HG03045 (cell line): ENCODE data around the gene VPS13C.

ENCODE experiments used
- ATAC-seq: cut with Tn5 transposase; IDR thresholded peaks from one replicate; pipeline ENCODE4 v1.9.1; 2021; ENCODE audit warnings: mild to moderate bottlenecking, moderate library complexity; ENCODE audit not compliant: unreplicated experiment

VPS13C gene

DNA sequence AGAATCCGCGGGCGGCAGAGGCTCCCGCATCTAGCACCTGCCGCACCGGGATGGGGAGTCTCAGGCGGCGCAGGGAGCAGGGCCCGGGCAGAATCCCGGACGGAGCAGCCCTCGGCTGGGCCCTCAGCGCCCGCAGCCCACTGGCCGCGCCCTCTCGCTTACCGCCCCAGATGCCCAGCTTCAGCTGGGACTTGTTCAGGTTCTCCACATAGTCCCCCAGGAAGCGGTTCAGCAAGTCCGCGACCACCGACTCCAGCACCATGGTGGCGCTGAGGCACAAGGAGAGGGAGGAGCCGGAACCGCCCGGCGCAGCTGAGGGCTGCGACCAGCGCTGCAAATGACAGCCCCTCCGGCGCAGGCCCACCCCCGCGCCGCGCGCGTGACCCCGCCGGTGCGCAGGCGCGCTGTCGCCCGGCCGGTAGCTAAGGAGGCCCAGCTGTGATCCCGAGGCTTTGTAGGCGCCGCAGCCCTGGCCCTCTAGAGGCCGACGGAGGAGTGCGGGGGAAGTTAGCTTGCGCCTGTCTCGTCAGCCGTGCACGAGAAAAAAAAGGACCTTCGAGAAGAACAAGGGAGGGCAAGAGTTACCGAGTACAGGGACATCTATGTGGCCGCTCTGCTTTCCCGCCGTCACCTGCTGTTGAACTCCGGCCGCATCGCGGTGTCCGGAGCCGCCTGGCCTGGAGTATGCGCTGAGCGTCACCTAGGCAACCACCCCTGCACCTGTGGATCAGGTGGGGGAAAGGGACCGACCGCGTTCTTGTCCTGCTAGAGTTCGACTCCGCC lies at the start of gene VPS13C:
TSS of gene VPS13C (minus strand) at position 335 of the 783 bp plus-strand sequence. CDS start at position 262, 73 bp downstream.
- ATAC-seq = peak; percentile 91

- ATAC-seq = no peak
These were observed 49.2 kb upstream of the VPS13C start for GRCh38 chr15:62109437-62109836.

DNA sequence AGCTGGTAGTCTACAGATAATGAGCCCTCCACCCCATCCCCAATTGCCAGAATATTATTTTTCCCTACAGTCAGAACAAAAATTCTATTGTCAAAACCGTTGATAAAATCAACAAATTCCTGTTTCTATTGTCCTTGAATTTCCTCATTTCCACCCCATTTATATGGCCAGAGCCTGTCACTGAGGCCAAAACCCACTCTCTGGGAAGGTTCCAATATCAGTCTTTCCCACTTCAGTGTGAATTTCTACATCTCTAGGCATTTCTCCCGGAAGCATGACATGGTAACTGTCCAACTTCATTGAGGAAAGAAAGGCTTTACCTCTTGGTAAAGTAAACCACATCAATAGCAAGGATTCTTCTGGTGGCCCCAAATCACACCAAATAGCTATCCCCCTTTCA lies 48.2 kb upstream of the VPS13C start:
- ATAC-seq = no peak

DNA sequence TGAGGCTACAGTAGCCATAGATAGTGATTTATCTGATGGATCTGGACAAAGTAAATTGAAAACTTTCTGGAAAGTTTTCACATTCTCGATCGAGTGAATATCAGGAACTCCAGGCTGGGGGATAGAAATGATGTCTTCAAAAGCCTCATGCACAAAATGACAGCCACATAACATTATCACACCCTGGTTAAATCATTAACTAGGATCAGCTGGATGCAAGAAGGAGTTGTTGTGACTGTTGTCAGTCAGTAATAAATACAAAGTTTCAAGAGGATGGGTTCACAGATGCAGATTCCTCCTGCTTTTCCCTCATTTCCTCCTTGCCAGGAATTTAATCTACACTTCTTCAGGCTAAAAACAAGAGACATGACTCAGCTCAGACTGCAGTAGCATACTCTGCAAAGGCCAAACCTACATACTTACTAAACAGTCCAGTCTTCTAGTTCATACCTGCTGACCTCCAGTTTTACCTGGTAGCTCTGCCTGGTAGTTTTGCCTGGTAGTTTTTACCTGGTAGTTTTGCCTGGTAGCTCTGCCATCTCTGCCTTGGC lies 47.4 kb upstream of the VPS13C start:
- no peak for ATAC-seq

GRCh38 chr15:62106096-62106495 lies 45.8 kb upstream of the VPS13C start:
- ATAC-seq = no peak

GRCh38 chr15:62105266-62105665 lies 45.0 kb upstream of the VPS13C start:
- no peak for ATAC-seq

- no peak for ATAC-seq
These were observed 44.6 kb upstream of the VPS13C start for GRCh38 chr15:62104846-62105245.

DNA sequence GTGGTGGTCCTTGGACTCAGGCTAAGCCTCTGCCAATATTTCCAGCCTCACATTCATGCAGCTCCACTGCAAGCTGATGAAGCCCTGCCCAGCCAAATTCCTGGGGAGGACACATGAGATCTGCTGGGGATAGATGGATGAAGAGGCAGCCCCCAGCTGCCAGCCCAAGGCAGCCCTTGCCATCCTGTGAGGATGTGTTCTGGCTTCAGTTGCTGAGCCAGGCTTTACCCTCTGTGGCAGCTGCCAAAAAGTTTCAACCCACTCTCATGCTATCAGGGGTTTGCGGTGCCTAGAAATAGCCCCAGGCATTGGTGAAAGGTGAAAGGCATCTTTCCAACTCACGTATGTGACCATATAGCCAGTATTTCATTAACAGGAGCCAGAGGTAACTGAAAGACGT lies 44.2 kb upstream of the VPS13C start:
- ATAC-seq = no peak

DNA sequence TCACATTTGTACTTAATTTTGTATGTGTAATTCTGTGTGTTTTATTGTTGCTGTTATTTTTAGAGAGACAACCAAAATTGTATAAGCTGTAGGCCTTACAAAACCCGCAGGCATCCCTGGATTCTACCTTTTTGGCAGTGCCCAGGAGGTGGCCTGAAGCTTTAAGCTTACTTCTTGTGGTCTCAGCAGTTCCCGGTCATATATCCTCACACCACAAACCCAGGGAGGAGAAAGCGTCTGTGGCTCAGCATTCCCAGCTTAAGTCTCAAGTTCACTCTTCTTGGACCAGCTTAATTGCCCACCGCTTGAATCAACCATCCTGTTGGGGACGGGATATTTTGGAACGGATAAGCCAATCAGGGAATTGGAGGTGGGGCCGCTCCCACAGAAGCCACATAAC lies 43.2 kb upstream of the VPS13C start:
- ATAC-seq = no peak

GRCh38 chr15:62099094-62099601 lies 38.9 kb upstream of the VPS13C start:
- no peak for ATAC-seq

DNA sequence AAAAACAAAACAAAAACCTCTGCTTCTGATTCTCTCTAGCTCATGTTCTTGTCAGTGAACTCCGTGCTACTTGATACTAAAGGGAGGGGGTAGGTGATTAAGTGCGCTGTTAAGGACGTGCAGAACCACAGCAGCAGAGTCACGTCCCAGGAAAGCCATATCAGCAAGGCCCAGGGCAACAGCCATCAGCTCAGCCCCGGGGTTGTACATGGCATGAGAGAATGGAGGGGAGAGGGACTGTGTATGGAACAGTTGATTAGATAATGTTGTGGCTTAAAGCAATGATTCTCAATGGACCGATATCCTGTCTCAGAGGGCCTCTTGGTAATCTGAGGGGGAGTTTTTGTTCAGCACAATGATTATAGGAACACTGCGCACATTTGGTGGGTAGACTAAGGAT lies 34.1 kb upstream of the VPS13C start:
- ATAC-seq = no peak

GRCh38 chr15:62093809-62094208 lies 33.6 kb upstream of the VPS13C start:
- ATAC-seq = no peak

- no peak for ATAC-seq
These were observed 30.7 kb upstream of the VPS13C start for GRCh38 chr15:62090988-62091387.

DNA sequence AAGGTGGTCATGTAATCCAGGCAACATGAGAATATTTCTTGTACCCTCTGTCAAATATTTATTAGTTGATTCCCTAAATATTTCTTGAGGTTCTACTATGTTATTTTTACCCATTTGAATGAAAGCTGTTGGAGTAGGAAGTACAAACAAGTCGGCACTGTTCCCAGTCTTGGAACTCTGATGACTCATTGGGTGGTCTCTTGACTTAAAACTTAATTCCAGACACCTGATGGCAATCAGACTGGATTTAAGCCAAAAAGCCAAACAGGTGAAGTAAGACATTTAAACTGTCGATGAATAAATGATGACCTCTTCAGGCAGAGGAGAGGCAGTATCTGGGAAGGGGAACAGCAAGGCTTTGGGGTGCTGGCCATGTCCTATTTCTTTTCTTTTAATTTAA lies 29.4 kb upstream of the VPS13C start:
- no peak for ATAC-seq

- no peak for ATAC-seq
These were observed 28.1 kb upstream of the VPS13C start for GRCh38 chr15:62088353-62088693.

DNA sequence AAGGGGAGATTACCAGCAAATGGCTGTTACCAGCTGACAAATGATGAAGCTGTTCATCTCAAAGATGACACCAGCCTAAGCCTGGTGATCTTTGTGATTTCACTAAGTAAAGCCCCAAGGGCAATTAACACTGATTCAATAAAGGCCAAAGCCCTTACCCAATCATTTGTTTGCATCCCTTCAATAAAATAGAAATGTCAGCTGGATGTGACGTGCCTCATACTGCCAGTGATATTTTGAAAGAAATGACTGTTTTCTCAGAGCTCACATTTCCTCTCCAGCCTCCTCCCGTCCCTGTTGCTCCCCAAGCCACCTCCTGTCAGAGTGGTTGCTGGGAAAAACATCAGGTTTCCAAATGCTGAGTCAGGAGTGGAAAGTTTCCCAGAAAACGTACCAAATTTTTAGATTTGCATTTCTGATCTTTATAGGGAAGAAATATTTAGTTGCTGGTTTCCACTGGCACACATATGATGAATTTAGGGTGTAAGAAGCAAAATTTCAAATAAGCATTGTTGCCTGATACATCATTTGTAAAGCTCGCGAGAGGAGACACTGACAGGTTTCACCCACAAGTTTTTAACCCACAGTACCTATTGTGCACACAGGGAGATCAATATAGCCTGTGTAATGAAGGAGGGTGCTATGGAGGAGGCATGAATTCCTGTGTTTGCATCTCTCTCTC lies 27.6 kb upstream of the VPS13C start:
- ATAC-seq = no peak

GRCh38 chr15:62085740-62086139 lies 25.5 kb upstream of the VPS13C start:
- ATAC-seq = no peak

- no peak for ATAC-seq
These were observed 23.2 kb upstream of the VPS13C start for GRCh38 chr15:62083194-62084154.

DNA sequence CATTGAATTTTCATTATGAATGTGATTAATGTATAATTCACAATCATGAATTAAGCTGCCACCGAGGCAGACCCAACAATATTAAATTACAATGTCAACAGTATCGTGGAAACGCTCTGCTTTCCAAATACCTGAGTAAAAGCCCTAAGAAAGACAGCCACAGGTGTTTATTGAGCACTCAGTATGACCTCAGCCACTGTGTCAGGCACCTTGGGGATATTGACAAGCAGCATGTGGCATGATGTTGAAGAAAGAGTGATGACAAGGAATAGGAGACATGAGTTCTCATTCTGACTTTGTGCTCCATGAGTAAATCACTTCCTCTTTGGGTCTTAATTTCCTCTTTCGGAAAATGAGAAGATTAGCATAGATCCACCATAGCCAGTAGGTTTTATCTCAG lies 19.3 kb upstream of the VPS13C start:
- ATAC-seq = no peak

GRCh38 chr15:62075595-62076277 lies 15.5 kb upstream of the VPS13C start:
- no peak for ATAC-seq
